Right atrium auricular region (tissue), 2 donors: ENCODE results near the gene PIGP. TPM values are rescaled to one million over a fixed set of nuclear protein-coding genes. Genes with fewer than 3 reads are reported as not detected.
A peak's percentile ranks its signal among the peaks of the same experiment; 100 is the strongest.
"Not testable (repeated sequence)": the region's sequence is repeated elsewhere in the genome, so short reads cannot be mapped to it uniquely, and the experiment has no call there.

Experiments
- DNase-seq: peaks from one replicate; pipeline ENCODE4 v3.0.0-alpha.2; 2019; ENCODE audit warnings: low spot score
- H3K27ac ChIP-seq, 2 donors: fragments of 200-600 bp; sonication (generic); 1 replicate in 1 of 2; 2 replicates in 1 of 2; pipeline ENCODE4 v1.5.1; 2016 to 2019
- H3K27me3 ChIP-seq, 2 donors: fragments of 200-600 bp; sonication (generic); one replicate each; pipeline versions ENCODE4 v1.5.1 to v1.6.0; 2017 to 2019
- H3K36me3 ChIP-seq: fragments of 200-600 bp; sonication (generic); one replicate; pipeline ENCODE4 v1.5.1; 2016
- H3K4me1 ChIP-seq, 2 donors: fragments of 200-600 bp; sonication (generic); one replicate each; pipeline versions ENCODE4 v1.5.1 to v1.6.0; 2017 to 2019
- H3K4me3 ChIP-seq, 2 donors: fragments of 200-600 bp; sonication (generic); 1 replicate in 1 of 2; 2 replicates in 1 of 2; pipeline ENCODE4 v1.5.1; 2017 to 2019; ENCODE audit warnings: mild to moderate bottlenecking in 1 of 2, moderate library complexity in 1 of 2
- H3K9me3 ChIP-seq, 2 donors: fragments of 200-600 bp; sonication (generic); one replicate each; pipeline ENCODE4 v1.5.1; 2019
- total RNA-seq, 2 donors: library from RNA; depleted of rRNA; stranded (reverse); fragments of >200 nt; gene quantifications; one replicate each; pipeline ENCODE4 v1.1.0, GENCODE V29; 2016
- TF ChIP-seq, protein P1 (sequence below), 2 donors: fragments of 200-600 bp; sonication (generic); IDR thresholded peaks; one replicate each; pipeline ENCODE4 v1.5.1; 2019; ENCODE audit warnings: antibody characterized with exemption in 2 of 2

The PIGP gene
- total RNA-seq, 2 donors from 2014 or later = 26.1 to 37.3 TPM

DNA sequence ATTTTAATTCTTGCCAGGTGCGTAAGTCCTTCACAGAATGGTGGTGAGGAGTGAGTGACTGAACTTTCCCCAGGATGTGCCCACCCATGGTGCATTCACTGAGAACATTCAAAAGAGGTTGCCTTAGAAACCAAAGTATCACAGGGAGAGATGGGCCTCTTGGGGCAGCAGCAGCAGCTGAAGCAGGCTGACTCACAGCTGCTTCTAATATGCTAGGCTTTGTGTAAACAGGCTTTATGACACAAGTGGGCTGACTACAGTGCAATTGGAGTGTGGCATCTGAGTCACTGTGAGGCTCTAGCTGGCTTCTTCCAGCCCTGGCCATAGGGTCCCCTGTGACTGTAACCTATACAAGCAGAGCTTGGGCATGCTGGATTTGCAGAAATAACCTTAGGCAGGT is 12.6 kb downstream of the PIGP start:
- no peaks in the 10 kb centered on the region for H3K36me3 ChIP-seq
- no peaks in the 10 kb centered on the region for H3K27me3 ChIP-seq
- H3K9me3 ChIP-seq = no peaks in the 10 kb centered on the region
- H3K4me1 ChIP-seq = peaks cover 0 to 5% of the 10 kb centered on the region in 2 donors
- no peak overlapping the region for H3K4me3 ChIP-seq
- H3K27ac ChIP-seq = peak overlapping the region in 1 of 2 donors; percentile 16
- TF ChIP-seq, protein P1, sequence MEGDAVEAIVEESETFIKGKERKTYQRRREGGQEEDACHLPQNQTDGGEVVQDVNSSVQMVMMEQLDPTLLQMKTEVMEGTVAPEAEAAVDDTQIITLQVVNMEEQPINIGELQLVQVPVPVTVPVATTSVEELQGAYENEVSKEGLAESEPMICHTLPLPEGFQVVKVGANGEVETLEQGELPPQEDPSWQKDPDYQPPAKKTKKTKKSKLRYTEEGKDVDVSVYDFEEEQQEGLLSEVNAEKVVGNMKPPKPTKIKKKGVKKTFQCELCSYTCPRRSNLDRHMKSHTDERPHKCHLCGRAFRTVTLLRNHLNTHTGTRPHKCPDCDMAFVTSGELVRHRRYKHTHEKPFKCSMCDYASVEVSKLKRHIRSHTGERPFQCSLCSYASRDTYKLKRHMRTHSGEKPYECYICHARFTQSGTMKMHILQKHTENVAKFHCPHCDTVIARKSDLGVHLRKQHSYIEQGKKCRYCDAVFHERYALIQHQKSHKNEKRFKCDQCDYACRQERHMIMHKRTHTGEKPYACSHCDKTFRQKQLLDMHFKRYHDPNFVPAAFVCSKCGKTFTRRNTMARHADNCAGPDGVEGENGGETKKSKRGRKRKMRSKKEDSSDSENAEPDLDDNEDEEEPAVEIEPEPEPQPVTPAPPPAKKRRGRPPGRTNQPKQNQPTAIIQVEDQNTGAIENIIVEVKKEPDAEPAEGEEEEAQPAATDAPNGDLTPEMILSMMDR (IDR thresholded peaks at IDR 0.05) = no peak
- peak; percentile 68 for DNase-seq

DNA sequence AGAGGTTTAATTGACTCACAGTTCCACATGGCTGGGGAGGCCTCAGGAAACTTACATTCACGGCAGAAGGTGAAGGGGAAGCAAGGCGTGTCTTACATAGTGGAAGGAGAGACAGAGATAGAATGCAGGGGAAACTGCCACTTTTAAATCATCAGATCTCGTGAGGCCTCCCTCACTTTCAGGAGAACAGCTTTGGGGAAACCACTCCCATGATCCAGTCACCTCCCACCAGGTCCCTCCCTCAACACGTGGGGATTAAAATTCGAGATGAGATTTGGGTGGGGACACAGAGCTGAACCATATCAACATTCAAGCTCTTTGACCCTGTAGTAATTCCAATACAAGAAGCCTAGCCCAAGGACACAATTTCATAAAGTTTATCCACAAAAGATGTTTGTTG is 13.7 kb downstream of the PIGP start:
- peaks cover 0 to 5% of the 10 kb centered on the region in 2 donors for H3K4me1 ChIP-seq
- H3K9me3 ChIP-seq = no peaks in the 10 kb centered on the region
- TF ChIP-seq, protein P1 (IDR thresholded peaks at IDR 0.05) = no peak
- H3K27ac ChIP-seq = no peak overlapping the region
- no peak for DNase-seq
- no peaks in the 10 kb centered on the region for H3K36me3 ChIP-seq
- H3K4me3 ChIP-seq = no peak overlapping the region
- no peaks in the 10 kb centered on the region for H3K27me3 ChIP-seq

DNA sequence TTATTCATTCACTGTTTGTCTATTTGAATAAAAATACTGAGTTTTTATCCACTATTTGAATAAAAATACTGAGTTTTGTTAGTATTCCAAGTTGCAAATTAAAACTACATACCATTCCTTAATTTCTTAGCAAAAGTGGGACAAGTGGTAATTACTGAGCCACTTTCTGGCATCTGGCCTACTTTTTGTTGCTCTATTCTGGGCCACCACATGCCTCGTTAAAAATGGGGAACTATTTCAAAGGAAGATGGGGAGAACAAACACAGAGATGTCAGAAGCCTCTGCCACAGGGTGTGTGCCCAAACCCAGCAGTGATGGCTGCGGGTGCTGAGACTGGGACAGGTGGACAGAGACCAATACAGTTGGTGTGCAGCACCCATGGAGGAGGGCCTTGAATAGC is 14.6 kb downstream of the PIGP start:
- no peak for DNase-seq
- Histone ChIP-seq H3K4me3 (no peak overlapping the region), H3K4me1 (peaks cover 0 to 5% of the 10 kb centered on the region in 2 donors)

DNA sequence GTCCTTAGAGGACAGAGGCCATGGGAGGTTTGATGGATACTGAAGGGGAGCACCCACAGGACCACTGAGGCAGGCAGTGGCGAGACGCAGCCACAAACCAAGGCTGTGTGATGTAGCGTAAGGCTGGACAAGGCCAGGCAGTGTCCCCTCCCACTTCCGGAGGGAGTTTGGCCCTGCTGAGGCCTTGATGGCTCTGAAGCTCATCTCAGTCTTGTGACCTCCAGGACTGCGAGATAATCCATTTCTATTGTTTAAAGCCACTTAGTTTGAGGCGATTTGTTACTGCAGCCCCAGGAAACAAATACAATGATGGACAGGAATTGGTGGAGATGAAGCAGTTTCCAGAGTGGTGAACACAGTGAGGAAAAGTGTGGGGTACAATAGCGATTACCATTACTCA is 15.3 kb downstream of the PIGP start:
- Histone ChIP-seq H3K27me3 (no peaks in the 10 kb centered on the region), H3K4me3 (no peak overlapping the region), H3K27ac (no peak overlapping the region), H3K4me1 (peaks cover 0 to 5% of the 10 kb centered on the region in 2 donors), H3K9me3 (no peaks in the 10 kb centered on the region), H3K36me3 (no peaks in the 10 kb centered on the region)
- TF ChIP-seq, protein P1 (IDR thresholded peaks at IDR 0.05) = no peak
- no peak for DNase-seq

More for the DNA sequence above, 14.6 kb downstream of the PIGP start:
- TF ChIP-seq, protein P1 (IDR thresholded peaks at IDR 0.05) = no peak
- no peaks in the 10 kb centered on the region for H3K27me3 ChIP-seq
- no peaks in the 10 kb centered on the region for H3K36me3 ChIP-seq
- no peak overlapping the region for H3K27ac ChIP-seq
- no peaks in the 10 kb centered on the region for H3K9me3 ChIP-seq

DNA sequence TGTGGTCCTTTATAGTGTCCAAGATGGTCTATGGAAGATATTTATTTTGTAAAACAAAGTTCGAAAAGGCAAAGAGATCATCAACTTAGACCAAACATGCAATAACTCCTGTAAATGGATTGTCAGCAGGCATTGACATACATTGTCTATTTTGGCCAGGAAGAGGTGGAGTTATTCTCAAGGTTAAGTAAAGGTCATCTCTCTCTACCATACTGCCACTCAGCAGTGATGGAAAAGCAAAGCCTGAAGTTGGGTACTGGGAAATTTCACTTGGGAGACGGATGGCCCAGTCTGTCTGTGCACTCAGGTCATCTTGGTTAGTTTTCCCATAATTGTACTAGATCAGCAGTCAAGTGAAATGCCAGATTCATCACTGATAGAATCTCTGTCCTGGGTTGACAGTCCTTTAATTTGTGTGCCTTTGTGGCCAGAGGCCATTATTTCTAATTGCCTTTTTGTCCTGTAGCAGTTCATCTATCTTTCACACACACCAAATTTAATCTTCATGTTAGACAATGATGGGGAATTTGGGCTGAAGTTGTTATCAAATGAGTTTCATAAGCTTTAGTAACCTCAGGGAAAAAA is 17.5 kb downstream of the PIGP start:
- Histone ChIP-seq H3K9me3 (no peaks in the 10 kb centered on the region), H3K27me3 (no peaks in the 10 kb centered on the region), H3K36me3 (no peaks in the 10 kb centered on the region), H3K4me3 (no peak overlapping the region), H3K27ac (no peak overlapping the region), H3K4me1 (peaks cover 0 to under 1% of the 10 kb centered on the region in 2 donors)
- TF ChIP-seq, protein P1 (IDR thresholded peaks at IDR 0.05) = no peak
- no peak for DNase-seq

DNA sequence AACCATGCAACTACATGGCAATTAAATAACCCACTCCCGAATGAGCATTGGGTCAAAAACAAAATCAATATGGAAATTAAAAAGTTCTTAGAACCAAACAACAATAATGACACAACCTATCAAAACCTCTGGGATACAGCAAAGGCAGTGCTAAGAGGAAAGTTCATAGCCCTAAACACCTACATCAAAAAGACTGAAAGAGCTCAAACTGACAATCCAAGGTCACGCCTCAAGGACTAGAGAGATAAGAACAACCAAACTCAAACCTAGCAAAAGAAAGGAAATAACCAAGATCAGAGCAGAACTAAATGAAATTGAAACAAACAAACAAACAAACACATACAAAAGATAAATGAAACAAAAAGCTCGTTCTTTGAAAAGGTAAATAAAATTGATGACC is 23.1 kb downstream of the PIGP start:
- not testable (repeated sequence) for H3K4me3 ChIP-seq, H3K4me1 ChIP-seq, H3K27ac ChIP-seq, DNase-seq, H3K36me3 ChIP-seq, H3K9me3 ChIP-seq, H3K27me3 ChIP-seq
